Fibroblast of the aortic adventitia (primary cell): ENCODE results near the gene POLR2J. TPM values are rescaled to one million over a fixed set of nuclear protein-coding genes. Genes with fewer than 3 reads are reported as not detected.

ENCODE experiments used
- DNase-seq: peaks from one replicate; pipeline ENCODE4 v3.0.0-alpha.2; 2010; ENCODE audit warnings: low read depth
- H3K4me3 ChIP-seq: 2 replicates; pipeline ENCODE4 v1.5.1; 2011; ENCODE audit warnings: low read depth, mild to moderate bottlenecking, control low read depth, low read length, moderate library complexity
- total RNA-seq: library from RNA; depleted of rRNA; stranded (reverse); fragments of >200 nt; gene quantifications from 2 replicates; pipeline ENCODE4 v1.2.3, GENCODE V29; 2012; ENCODE audit warnings: low replicate concordance
- TF ChIP-seq, protein P1 (sequence below): IDR thresholded peaks from 2 replicates; pipeline ENCODE4 v1.5.1; 2011; ENCODE audit warnings: mild to moderate bottlenecking, low read length, control low read depth, inconsistent platforms; ENCODE audit not compliant: insufficient read depth

Gene POLR2J
- total RNA-seq, 1 donor = 34.0 TPM

DNA sequence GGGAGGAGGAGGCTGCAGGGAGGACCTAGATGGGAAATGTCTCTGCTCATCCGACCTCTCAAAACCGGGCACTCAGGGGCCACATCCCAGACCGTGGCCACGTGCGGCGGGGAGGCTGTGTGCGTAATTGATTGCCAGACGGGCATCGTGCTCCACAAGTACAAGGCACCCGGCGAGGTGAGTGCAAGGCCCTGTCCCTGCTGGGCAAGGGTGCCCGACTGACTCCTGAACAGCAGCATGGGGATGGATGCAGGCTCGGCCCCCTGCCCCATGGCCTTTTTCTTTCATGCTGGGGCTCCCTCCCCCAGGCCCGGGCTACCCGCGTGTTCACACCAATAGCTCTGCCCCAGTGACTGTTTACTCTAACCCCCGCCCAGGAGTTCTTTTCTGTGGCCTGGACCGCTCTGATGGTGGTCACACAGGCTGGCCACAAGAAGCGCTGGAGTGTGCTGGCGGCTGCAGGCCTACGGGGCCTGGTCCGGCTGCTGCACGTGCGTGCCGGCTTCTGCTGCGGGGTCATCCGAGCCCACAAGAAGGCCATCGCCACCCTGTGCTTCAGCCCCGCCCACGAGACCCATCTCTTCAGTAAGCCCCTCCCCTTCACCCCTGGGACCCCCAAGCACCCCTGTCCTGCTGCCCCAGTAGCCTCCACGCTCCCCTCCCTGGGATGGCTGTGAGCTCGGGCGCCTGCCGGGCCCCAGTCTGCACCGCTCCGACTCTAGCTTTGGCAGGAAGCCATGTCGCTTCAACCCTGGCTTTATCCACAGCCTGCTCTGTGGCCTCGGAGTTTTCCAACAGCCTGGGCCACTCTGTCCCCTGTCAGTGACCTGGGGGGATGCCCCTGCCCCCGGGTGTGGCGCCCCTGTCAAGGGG lies 10.0 kb downstream of the POLR2J start:
- no peak for DNase-seq

DNA sequence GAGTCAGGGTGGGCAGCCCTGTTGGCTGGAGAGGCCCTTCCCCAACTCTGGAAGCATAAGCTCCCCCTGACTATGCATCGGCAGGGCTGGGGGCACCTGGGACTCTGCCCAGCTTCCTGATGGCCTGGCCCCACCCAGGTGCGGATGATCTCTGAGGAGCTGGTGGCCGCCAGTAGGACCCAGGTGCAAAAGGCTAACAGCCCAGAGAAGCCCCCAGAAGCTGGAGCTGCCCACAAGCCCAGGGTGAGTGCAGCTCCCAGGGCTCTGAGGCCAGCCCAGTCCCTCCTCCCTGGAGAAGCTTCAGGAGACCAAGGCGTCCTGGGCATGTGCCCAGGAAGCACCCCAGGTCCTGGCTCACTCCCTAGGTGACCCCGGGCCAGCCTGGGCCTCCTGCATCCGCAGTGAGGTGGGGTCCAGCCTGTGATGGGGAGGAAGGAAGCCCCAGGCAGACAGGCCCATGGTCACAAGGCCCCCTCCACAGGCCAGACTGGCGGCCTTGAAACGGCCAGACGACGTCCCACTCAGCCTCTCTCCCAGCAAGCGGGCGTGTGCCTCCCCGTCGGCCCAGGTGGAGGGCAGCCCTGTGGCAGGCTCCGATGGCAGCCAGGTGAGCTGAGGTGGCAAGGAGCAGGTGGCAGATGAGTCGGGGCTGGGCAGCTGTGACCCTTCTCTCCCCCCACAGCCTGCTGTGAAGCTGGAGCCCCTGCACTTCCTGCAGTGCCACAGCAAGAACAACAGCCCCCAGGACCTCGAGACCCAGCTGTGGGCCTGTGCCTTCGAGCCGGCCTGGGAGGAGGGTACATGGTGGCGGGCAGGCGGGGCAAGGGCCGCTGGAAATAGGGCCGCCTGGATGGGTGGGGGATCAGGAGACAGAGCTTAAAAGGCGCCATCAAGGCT lies 10.9 kb downstream of the POLR2J start:
- no peak for DNase-seq
- no peak overlapping the region for H3K4me3 ChIP-seq
- TF ChIP-seq, protein P1, sequence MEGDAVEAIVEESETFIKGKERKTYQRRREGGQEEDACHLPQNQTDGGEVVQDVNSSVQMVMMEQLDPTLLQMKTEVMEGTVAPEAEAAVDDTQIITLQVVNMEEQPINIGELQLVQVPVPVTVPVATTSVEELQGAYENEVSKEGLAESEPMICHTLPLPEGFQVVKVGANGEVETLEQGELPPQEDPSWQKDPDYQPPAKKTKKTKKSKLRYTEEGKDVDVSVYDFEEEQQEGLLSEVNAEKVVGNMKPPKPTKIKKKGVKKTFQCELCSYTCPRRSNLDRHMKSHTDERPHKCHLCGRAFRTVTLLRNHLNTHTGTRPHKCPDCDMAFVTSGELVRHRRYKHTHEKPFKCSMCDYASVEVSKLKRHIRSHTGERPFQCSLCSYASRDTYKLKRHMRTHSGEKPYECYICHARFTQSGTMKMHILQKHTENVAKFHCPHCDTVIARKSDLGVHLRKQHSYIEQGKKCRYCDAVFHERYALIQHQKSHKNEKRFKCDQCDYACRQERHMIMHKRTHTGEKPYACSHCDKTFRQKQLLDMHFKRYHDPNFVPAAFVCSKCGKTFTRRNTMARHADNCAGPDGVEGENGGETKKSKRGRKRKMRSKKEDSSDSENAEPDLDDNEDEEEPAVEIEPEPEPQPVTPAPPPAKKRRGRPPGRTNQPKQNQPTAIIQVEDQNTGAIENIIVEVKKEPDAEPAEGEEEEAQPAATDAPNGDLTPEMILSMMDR = no peak

More for the DNA sequence above, 10.0 kb downstream of the POLR2J start:
- no peak overlapping the region for H3K4me3 ChIP-seq
- TF ChIP-seq, protein P1 = no peak

DNA sequence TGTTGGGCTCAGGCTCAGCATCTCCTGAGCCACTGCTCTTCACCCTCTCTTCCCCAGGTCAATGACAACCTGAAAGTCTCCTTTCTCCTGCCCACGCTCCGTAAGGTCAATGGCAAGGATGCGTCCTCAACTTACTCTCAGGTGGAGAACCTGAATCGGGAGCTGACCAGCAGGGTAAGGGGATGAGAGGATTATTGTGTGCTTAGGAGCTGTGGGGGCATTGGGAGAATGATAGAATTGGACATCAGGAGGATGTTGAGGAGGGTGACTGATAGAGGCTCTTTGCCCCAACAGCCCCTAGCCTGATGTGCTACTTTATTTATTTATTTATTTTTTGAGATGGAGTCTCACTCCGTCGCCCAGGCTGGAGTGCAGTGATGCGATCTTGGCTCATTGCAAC lies 12.6 kb downstream of the POLR2J start:
- TF ChIP-seq, protein P1 = no peak
- no peak for DNase-seq
- H3K4me3 ChIP-seq = peak overlapping the region; percentile 100

DNA sequence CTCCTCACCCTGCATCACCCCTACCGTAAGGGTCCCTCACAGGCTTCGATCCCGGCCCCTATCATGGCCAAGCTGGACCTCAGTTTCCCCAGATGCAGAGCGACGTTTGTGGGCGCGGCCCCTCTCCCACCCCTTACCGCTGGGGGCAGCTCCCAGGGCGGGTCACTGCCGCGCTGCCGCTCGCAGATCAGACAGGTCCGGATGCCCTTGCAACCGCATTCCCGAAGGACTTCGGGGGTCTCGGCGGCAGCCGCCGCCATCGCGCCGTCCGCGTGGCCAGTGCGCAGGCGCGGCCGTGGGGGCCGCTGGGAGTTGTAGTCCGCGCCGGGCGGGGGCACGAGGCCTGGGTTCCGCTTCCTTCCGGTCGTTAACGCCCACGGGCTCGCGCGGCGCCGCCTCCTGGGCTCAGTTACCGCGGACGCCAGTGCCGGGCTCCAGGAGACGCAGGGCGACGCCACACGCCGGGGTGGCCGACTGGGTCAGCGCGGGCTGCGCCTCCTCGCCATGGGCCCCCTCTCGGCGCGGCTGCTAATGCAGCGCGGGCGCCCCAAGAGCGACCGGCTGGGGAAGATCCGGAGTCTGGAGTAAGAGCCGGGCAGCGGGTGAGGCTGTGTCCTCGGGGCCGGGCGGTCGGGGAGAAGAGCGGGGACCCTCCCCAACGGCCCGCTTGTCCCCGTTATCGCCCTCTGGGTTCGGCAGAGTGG lies 14.0 kb downstream of the POLR2J start, which contains the start of the genes ALKBH4 and LRWD1:
Gene ALKBH4 (minus strand): TSS at position 287 of the 704 bp plus-strand sequence. CDS start 27 bp downstream, at position 260.
Gene LRWD1 (plus strand): TSS at position 408 of the 704 bp plus-strand sequence. CDS start 97 bp downstream, at position 505.
- peak within 1 kb of the TSS; percentile 100 for H3K4me3 ChIP-seq
- peak; percentile 87 for DNase-seq
- TF ChIP-seq, protein P1 = no peak

DNA sequence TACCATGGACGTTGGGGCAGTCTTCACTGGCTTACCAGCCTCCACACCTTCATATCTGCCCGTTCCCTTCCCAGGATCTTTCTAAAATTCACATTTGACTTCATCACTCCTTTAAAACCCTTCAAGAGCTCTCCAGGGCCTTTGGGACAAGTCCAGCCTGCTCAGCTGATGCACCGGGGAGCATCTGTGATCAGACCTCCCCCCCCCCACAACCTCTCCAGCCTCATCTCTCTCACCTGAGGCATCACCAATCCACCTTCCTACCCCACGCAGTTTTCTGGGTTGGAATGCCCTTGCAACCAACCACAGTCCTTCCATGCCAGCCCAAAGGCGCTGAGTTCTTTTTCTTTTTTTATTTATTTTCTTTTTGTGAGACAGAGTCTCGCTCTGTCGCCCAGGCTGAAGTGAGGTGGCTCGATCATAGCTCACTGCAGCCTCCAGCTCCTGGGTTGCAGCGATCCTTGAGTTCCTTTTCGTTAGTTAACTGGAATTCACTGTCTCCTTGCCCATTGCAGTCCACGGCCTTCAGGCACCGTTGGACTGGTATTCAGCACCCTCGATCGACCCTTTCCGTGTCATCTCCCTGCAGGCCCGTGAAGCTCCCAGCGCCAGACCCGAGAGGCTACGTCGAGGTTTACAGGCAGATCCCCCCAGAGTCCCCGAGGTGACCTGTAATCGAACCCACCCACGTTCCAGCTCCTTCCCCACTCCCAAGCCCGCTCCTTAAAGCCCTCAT lies 14.7 kb downstream of the POLR2J start:
- peak overlapping the region; percentile 100 for H3K4me3 ChIP-seq
- TF ChIP-seq, protein P1 = no peak
- DNase-seq = peak; percentile 16
